Astrocyte of the hippocampus (primary cell): ENCODE measurements around the gene OVAAL.
A peak's percentile ranks its signal among the peaks of the same experiment; 100 is the strongest.

Source experiments
- DNase-seq: peaks from one replicate; pipeline ENCODE4 v3.0.0; 2011; ENCODE audit warnings: low read depth, low spot score

OVAAL gene

DNA sequence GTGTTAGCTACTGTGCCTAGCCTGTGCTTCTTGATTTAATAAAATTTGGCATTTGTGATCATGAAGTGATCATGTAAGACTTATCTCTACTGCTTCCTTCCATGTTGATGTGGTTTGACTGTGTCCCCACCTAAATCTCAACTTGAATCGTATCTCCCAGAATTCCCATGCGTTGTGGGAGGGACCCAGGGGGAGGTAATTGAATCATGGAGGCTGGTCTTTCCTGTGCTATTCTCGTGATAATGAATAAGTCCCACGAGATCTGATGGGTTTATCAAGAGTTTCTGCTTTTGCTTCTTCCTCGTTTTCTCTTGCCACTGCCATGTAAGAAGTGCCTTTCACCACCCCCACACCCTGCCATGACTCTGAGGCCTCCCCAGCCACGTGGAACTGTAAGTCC is at the start of gene OVAAL:
TSS of gene OVAAL (plus strand) at position 301 of the 400 bp plus-strand sequence.
- no peak for DNase-seq

DNA sequence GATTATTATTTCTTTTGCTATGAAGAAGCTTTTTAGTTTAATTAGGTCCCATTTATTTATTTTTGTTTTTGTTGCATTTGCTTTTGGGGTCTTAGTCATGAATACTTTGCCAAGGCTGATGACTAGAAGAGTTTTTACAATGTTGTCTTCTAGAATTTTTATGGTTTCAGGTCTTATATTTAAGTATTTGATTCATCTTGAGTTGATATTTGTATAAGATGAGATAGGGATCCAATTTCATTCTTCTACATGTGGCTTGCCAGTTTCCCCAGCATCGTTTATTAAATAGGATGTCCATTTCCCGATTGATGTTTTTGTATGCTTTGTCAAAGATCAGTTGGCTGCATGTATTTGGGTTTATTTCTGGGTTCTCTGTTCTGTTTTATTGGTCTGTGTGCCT is 47.9 kb upstream of the OVAAL start:
- DNase-seq, result no peak

DNA sequence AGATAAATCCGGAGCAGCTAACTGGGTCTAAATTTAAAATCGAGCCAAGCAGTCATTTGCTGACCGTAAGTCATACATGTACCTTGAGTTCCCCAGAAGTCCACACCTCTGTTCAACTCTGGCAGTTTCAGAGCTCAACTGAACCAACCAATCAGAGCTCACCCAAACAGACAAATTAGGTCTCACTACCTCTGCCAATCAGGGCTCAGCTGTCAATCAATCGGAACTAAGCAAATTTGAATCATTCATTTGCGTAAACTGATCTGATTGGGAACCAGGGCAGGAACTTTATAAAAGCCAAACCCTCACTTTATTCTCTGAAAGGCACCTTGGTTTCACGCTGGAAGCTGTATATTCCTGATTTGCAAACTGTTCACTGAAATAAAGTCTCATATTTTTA is 45.2 kb upstream of the OVAAL start:
- DNase-seq, result no peak

DNA sequence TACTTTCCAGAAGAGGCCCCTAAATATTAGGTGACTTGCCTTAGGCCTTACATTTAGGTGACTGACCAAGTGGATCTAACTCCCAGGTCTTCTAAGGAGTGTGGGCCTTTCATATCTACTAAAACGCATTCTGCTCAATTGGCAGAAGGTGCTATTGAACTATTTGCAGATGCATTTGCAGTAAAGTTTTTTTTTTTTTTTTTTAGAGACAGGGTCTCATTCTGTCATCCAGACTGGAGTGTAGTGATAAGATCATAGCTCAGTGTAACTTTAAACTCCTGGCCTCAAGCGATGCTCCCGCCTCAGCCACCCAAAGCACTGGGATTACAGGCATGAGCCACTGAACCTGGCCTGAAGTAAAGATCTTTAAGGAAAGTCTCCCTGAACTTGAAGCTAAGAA is 43.4 kb upstream of the OVAAL start:
- no peak for DNase-seq

DNA sequence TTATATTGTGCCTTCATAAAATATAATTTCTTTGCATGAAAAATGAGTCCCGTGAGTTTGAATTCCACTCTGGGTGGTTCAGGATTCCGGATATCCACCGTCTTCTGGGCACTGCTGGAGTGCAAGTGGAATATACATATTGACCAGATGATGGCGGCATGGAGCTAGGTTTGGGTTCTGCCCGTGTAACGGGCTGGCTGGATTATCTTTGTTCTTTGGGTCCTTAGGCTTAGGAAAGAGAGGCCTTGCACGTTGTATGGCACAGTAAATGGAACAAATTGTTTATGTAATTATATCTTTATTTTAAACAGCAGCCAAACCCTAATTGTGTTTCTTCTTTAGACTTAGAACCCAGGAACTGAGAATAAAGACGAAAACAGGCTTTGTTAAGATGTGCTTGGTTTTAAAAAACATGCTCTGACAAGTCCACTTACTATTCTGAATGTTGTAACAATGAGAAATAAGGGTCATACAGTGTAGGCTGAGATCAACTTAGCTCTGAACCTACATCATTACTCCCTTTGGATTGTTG is 42.8 kb upstream of the OVAAL start:
- DNase-seq, result peak; percentile 92

DNA sequence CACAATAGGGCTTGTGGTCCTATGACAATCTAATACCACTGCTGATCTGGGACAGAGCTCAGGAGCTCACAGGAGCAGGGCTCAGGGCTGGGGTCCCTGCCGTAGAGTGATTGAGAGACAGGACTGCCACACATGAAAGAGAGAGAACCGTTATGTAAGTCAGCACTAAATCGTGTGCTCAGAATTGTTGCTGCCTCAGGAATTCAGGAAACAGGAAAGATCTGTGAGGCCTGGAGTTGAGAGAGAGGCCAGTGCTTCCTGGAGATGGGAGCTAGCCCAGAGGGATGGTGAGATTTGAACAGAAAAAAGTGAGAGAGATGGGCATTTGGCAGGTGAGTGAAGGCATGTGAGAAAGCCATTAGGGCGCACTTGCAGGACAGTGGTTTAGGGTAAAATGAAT is 38.9 kb upstream of the OVAAL start:
- no peak for DNase-seq

DNA sequence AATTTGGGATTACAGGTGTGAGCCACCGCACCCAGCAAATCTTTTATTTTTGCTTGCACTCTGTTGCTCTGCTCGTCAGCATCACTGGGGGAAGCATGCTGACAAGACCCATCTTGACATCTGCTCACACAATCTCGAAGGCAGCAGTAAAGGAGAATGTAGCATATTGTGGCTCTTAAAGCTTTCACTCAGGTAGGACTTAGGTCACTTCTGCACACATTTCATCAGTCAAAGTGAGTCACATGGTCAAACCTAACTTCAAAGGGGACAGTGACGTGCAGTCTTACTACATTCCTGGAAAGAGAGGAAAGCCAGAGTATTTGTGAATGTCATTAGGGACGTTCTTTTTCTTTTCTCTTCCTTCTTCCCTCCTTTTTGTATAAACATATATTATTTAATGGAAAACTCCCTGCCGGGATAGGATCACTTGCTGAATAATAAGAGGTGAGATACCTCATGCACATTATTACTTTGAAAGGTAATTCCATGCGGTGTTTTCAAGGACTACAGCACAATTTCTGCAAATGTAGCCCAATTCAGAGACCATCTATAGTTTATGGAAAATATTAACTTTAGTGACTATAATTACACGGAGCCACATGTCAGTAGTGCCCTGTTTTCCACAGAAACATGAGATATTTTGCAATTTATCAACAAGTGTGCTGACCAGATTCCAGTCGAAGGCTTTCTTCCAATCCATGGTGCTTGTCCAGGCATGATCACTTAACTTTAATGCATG is 37.1 kb upstream of the OVAAL start:
- DNase-seq, result peak; percentile 32

DNA sequence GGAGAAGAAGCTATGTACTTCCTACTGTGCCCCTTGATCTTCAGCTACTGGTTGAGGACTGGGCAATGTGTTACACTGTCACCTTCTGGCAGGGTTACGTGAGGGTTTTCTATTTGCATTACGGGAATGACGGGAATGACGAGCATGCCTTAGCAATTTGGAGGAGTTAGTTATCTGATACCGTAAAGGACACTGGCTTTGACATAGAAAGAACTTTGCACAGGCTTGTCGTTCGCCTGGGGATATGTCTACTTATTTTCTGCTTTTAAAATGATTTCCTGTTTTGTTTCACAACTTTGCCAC is 36.6 kb upstream of the OVAAL start:
- DNase-seq, result peak; percentile 24

DNA sequence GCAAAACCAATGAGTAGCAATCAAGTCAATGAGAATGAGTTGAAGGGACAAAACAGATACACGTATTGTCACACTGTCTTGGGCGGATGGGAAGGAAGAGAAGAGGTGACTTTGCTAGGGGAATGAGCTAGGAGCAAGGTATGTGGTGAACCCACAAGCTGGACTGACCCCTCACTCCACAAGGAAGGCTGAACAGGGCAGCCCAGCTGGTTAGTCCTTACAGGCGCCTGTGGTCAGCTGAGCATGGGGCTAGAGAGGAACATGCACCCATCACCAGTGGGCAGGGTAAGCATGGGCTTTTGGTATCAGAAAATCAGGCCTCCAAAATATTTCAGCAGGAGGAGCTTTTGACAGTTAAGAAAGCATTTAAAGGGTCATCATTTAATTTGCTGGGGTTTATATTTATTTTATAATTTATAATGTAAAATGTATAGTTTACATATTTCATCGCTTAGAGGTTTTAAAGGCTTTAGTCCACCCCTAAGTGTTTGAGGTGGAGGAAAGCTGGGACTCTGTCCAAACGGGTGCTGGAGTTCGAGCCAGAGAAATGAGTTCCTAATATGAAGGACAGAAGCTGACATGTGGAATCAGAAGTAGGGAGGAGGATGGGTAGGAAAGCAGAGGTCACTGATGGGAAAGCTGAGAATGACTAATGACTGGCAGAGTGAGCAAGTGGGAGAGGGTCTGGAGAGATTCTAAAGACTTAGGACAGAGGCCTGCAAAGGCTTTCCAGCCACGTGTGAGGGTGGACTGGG is 34.4 kb upstream of the OVAAL start:
- no peak for DNase-seq

DNA sequence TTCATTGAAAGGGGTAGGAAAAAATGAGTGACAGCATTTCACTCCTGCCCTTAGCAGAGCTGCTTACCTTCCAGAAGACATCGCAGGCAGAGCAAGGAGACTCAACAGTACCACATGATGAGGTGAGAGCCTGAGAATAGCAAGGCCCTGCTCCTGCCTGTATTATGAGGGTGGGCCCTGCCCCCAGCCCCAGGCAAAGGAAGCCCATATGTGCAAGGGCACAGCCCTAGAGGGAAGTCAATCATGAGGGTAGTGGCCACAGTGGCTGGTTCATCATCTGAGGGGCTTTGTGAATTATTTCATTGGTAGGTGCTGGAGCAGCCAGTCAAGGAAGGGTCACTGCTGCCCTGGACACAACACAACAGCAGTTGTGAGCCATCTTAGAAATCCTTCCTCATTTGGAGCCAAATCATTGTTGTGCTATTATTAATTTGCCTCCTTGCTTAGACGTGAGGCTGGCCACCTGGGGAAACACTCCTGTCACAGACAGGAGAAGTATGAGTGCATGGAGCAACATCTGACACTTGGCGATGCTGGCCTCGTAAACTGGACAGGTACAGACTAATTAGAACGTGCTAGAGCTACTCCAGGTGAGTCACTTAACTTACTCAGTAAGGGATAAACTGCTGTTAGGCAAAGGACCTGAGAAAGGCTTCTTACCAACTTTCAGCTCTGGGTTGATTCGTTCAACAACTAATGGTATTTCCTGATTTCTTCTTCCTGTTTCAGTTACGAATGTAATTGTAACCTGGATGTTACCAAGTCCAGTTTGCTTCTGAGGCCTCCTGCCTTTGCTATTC is 33.6 kb upstream of the OVAAL start:
- DNase-seq, result no peak

DNA sequence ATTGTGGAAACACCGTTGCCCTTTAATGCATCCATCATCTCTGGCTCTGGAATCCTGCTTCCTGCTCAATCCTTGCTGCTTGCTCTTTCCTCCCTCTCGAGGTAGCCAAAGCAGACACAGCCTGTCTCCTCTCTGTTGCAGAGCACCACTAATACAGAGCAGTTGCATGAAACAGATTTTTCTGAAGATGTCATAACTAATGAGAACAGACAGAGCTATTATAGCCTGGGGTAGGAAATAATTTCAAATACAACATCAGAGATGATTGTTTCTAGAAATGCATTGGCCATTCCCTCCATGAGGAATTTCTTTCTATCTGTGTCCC is 33.1 kb upstream of the OVAAL start:
- no peak for DNase-seq

DNA sequence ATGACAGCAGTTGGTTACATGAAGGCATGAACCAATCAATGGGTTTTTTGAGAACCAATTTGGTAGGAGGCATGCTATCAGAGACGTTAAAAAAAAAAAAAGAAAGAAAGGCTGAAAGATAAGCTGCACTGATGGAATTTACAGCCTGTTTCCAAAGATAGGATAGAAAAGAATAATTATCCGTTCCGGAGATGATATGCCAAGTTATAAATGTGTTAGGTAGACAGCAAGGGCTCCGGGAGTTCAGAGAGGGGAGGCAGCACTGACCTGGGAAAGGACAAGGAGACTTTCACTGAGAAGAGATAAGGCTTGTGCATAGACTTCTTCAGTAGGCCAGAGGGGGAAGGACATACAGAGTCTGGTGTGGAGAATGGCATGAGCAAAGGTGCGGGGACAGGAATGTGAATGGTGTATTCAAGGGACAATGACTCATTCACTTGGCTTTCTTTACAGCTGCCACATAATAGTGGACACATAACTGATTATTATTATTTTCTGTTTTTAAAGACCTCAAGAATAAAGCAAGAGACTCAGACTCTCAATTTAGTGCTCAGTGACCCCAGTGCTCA is 31.6 kb upstream of the OVAAL start:
- DNase-seq, result peak; percentile 65

DNA sequence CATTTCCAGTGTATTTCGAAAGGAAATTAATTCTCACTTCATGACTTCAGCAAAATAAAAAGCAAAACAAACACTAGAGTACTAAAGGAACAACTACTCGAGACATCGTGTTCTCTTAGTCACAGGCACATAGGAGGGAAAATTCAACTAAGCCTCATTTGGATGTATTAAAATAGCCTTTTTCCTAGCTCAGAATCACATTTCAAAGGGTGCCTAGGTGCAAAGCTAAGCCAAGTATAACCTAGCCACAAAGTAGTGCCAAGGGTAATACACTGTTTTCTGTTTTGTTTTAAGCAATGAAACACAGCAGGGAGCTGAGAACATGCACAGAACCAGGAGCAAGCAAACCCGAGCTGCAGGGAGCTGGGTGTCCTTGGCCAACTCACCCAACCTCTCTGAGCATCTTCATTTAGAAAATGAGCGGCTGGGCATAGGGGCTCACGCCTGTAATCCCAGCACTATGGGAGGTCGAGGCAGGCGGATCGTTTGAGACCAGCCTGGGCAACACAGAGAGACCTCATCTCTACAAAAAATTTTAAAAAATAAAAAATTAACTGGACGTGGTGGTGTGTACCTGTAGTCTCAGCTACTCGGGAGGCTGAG is 29.8 kb upstream of the OVAAL start:
- DNase-seq, result no peak

DNA sequence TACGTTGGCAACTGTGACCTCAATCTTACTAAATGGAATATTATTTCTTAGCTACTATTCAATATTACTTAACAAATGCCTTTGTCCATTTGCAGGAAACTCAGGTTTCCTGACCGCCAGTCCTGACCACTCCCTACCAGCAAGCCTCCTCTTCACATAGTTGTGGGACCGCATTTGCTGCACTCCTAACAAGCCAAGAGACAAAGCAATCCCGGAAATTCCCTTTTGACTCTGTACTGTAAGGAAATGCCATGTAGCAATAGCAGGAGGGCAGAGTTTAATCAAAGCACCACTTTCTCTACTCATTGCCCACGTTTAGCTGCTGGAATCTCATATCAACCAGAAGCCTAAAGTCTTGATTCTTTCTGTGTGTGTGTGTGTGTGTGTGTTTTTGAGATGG is 28.3 kb upstream of the OVAAL start:
- peak; percentile 80 for DNase-seq

DNA sequence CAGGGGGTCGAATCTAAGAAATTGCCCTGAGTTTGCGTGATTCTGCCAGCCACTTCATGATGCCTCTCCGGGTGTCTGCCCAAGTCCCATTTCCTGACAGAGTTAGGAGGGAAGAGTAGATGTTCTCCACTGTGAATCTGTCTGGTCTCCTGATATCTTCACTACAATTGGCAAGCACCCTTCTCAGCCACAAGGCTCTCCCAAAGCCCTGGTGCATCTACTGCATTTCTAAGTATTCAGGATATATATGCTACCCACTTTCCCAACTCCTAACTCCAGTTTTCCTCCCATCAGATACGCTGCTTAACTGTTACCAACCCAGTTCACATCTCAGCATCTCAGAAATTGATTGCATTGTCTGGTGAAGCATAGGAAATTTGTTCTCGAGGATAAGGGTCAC is 25.9 kb upstream of the OVAAL start:
- DNase-seq, result no peak

DNA sequence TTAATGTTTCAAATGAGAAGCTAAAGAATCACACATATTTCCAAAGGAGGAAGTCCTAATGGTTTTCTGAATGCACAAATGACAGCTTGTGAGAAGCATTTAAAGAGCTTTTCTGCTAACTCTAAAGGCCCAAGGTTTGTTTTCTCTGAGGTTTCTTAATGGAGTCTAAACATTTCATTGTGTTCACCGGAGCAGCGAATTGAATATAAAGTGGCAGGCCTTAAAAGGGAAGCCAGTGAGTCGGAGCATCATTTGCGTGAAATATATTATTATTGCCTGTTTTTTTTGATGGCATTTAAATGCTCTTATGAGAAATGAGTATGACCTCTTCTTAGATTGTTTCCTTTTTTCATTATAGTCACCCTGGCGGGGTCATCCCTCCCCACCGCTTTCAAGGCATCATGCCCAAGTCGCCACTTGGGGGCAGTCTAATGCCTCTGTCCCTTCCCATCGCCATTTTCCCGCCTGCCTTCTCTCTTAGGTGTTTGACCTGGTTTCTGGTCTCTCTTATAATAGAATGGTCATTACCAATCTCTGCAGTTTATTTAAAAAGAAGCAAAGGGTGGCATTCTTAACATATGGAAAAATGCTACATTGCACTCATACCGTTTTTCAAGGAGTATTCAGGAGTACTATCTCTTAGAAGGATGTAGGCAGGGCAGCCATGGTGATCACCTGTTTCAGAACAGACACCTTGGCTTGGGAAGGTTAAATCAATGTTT is 25.3 kb upstream of the OVAAL start:
- peak; percentile 84 for DNase-seq

DNA sequence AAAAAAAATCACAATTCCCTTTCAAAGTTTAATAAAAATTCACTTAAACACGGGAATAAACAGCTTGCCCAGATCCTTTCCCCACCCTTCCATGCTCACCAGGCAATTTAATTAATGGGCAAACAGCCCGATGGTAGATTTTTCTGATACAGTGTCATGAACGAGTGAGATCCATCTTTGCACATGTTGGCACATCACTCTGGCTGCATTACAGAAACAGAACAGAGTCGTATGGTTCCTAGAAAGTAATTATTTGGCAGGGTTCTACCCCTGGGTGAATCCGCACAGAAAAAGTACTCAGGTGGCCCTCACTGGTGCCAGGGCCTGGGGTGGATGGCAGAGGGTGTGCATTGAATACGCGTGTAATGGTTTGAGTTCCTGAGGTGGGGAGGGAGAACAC is 24.6 kb upstream of the OVAAL start:
- DNase-seq, result no peak

DNA sequence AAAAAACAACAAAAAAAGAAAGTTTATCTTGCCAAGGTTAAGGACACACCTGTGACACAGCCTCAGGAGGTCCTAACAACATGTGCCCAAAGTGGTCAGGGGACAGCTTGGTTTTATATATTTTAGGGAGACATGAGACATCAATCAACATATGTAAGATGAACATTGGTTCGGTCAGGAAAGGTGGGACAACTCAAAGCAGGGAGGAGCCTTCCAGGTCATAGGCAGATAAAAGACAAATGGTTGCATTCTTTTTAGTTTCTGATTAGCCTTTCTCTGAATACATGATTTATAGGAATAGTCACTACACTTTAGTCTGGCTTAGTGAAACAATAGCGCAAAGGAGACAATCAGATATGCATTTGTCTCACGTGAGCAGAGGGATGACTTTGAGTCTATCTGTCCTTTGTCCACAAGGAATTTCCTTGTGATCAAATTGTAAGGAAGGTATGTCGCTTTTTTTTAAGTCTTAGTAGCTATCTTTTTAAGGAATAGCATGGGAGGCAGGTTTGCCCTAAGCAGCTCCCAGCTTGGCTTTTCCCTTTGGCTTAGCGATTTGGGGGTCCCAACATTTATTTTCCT is 23.3 kb upstream of the OVAAL start:
- DNase-seq, result no peak

DNA sequence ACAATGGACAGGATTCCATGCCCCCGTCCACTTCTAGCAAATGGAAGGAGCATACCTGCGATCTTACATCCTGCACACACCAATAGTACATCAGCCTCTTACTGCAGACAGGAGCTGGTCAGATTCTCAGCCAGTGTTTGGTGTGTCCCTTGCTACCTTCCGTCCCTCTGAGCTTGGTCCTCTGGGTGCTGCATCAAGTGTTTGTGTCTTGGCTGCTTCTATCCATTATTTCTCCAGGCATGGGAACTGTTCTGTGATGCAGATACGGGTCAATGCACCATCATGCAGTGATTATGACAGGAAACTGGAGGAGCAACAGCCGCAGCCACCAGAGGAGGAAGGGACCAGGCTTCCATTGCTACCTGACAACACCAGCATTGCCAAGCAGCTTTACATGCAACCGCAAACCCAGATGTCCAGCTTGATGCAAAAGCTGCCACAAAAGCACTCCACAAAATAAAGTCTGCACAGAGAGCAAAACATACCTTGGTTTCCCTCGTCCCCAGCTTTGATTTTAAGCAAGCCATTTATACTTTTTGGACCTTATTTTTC is 21.9 kb upstream of the OVAAL start:
- no peak for DNase-seq

DNA sequence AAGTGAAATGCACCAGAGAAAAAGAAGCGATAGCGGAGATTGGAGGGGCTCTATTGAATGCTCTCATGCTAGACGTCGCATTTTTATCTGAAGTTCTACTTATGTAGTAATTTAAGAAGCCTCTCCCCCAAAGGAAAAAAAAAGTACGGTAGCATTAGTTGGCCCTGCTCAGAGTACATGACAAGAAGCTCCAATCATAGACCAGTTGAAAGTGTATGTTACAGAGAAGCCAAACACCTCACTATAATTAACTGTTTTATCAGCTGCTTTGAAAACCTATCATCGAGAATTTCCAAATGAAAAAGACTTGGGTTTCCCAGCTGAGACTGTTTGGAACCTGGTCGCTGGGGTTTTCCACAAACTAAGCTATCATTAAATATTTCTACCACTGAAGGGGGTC is 19.6 kb upstream of the OVAAL start:
- no peak for DNase-seq
